SH-SY5Y (cell line): Measurements from ENCODE around the gene PGA3.

ENCODE experiments used
- GATA2 ChIP-seq: IDR thresholded peaks from 2 replicates; pipeline ENCODE4 v1.6.1; 2011; ENCODE audit warnings: mild to moderate bottlenecking, low read depth, low read length
- GATA3 ChIP-seq: IDR thresholded peaks from 2 replicates; pipeline ENCODE4 v1.6.1; 2011; ENCODE audit warnings: low read depth, mild to moderate bottlenecking, low read length, moderate library complexity

DNA sequence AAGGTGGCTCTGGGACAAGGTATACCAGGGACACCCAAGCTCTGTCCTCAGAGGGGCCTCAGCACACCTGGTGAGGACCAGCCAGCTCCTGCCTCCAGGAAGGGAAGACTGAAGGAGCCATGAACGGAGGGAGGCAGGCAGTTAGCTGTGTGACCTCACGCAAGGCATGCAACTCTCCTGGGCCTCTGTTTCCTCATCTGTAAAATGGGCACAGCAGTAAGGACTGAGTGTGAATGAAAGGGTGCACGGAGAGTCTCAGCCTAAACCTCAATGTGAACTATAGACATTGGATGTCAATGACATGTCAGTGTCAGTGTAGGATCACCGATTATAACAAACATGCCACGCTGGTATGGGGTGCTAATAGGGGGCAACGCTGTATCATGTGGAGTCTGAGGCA lies 56.0 kb downstream of the PGA3 start:
- TF ChIP-seq GATA3 (no peak), GATA2 (no peak)
